SU-DHL-6 (cell line): ENCODE results near the gene SART3.

Source experiments
- CTCF ChIP-seq: fragments of 200-600 bp; sonication (generic); IDR thresholded peaks from one replicate; pipeline ENCODE4 v1.5.1; 2017; ENCODE audit warnings: antibody characterized with exemption, mild to moderate bottlenecking, low read length, moderate library complexity; ENCODE audit not compliant: insufficient read depth, poor library complexity, severe bottlenecking
- EZH2phosphoT487 ChIP-seq: fragments of 200-600 bp; sonication (generic), shearing (Covaris generic); conservative IDR thresholded peaks from 2 replicates; pipeline ENCODE4 v1.6.1; 2018; ENCODE audit warnings: mild to moderate bottlenecking, antibody characterized with exemption, low read length, moderate library complexity, mixed read lengths

- no peak for TF ChIP-seq CTCF
- TF ChIP-seq EZH2phosphoT487: no peak
Observed at GRCh38 chr12:108595711-108596647, 35.0 kb upstream of the SART3 start.
